Endothelial cell of umbilical vein (primary cell): Measurements from ENCODE around the gene SASH3.

ENCODE experiments used
- POLR2AphosphoS5 ChIP-seq: IDR thresholded peaks from 2 replicates; pipeline ENCODE4 v1.6.1; 2012; ENCODE audit warnings: low read depth, mild to moderate bottlenecking, control low read depth, low read length, moderate library complexity; ENCODE audit not compliant: insufficient read depth
- TF ChIP-seq, protein P1 (sequence below), 2 donors: IDR thresholded peaks; 1 replicate in 1 of 2; 2 replicates in 1 of 2; pipeline ENCODE4 v1.5.1; 2011; ENCODE audit warnings: low read length in 2 of 2, mild to moderate bottlenecking in 2 of 2, moderate library complexity in 2 of 2, control low read depth in 1 of 2, inconsistent platforms in 1 of 2, low read depth in 1 of 2; ENCODE audit not compliant: insufficient read depth in 1 of 2; ENCODE audit errors: extremely low read depth in 1 of 2
- TF ChIP-seq, protein P2 (sequence below): IDR thresholded peaks from 2 replicates; pipeline ENCODE4 v1.6.1; 2011; ENCODE audit not compliant: insufficient read depth, insufficient read length

DNA sequence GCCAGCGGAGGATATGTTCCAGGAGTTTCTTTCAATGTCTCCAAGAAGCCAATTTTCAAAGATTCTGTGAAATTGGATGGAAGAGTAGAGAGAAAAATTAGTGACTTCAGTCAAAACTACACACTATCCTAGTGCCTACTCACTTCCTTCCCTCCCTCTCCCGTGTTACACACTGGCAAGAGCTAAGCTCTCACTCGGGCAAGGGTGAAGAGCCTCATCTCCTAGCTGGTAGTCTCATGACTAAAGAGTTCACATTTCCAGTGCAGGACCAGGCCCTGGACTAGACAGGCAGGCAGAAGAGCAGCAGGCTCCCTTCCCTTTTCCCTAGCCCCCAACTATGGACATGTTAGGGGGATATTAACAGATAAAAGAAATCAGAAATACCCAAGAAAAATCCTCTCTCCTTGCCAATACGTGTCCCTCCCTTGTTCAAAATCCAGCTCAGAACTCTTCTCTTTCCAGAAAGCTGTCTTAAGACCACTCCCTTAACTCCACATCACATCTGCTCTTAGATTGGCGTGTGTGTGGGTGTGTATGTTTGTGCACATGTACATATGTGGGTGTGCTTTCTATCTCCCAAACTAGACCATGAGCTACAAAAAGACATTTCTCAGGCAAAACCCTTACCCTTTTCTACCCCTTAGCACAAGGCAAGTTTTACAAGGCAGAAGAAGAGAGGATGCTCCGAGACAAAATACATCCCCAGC, 34.1 kb downstream of the SASH3 start:
- TF ChIP-seq, protein P1, sequence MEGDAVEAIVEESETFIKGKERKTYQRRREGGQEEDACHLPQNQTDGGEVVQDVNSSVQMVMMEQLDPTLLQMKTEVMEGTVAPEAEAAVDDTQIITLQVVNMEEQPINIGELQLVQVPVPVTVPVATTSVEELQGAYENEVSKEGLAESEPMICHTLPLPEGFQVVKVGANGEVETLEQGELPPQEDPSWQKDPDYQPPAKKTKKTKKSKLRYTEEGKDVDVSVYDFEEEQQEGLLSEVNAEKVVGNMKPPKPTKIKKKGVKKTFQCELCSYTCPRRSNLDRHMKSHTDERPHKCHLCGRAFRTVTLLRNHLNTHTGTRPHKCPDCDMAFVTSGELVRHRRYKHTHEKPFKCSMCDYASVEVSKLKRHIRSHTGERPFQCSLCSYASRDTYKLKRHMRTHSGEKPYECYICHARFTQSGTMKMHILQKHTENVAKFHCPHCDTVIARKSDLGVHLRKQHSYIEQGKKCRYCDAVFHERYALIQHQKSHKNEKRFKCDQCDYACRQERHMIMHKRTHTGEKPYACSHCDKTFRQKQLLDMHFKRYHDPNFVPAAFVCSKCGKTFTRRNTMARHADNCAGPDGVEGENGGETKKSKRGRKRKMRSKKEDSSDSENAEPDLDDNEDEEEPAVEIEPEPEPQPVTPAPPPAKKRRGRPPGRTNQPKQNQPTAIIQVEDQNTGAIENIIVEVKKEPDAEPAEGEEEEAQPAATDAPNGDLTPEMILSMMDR (IDR thresholded peaks at IDR 0.05; ENCODE audit: extremely low read depth in 1 of 2, insufficient read depth in 1 of 2, low read depth in 1 of 2, low read length in 2 of 2): no peak
- no peak for TF ChIP-seq POLR2AphosphoS5
- TF ChIP-seq, protein P2, sequence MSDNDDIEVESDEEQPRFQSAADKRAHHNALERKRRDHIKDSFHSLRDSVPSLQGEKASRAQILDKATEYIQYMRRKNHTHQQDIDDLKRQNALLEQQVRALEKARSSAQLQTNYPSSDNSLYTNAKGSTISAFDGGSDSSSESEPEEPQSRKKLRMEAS: no peak
